Stimulated activated CD8-positive, alpha-beta memory T cell treated with anti-CD3 and anti-CD28 coated beads, Interleukin-4, amount 100 ng/mL, for 24 hours (primary cell): ENCODE data around the gene PNLIPRP1.

Experiments used
- DNase-seq: peaks from one replicate; pipeline ENCODE4 v3.0.0-alpha.2; 2020; ENCODE audit warnings: low read depth

Gene PNLIPRP1

DNA sequence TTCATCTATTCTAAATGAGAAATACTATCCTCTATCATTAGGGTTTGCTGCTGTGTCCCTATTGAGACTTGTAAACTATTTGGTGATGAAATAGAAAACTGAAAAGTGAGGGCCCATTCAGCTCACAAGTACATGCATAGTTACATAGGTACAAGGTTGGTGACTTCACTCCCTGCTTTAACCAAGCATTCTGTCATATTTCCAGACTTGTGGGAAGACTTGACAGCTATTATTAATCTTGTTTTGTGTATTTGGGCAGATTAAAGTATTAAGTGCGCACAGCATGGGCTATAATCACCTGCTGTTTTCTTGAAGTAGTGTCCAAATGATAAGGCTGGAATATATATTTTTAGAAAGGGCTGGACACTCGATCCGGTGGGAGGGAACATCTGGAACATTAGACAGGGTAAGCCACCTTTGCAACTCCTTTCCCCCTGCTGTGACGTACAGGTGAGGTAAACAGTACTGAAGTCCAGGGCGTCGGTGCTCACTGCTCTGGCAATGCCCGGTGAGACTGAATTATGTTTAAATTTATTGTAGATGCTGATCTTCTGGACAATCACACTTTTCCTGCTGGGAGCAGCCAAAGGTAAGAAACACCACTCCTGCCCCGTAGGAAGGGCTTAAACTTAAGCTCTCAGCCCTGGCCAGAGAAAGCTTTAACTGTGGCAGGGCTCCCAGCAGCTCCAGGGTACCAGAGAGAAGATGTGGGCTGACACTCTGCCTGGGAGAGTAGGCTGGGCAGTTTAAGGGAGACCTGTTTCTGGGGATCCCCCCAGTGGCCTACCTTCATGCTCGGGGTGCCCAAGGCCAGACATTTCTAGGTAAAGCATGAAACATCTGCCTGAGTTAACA, at the start of gene PNLIPRP1:
TSS of gene PNLIPRP1 (plus strand) at position 370 of the 855 bp plus-strand sequence. CDS start at position 541, 171 bp downstream.
- DNase-seq = no peak

DNA sequence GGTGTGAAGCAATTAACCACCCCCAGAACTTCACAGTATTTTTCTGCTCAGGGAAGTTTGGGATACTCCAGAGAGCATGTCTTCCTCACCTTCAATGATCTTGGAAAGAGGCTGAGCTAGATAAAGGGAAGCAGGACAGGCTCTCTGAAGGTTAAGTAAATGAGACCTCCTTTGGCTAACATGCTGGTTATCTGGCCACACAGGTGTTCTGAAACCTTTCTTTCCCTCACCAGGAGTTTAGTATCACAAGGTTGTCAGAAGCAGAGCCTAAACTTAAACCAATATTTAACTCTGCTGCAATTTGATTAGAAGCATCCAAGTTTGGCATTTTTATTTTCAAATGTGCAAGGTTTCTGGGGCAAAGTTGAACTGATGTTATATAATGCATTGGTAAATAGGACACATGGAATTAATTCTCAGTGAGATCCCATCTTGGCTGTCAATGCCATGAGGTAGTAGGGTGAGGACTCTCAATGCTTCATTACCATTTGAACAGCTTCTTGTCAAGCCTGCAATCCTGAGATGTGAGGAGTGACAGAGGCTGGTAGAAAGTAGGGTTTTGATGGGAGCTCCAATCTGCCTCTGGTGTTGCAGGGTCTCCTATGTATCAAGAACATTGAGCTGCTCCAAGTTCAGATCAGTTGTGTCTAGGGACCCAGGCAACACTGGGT, 48.6 kb upstream of the PNLIPRP1 start:
- no peak for DNase-seq

DNA sequence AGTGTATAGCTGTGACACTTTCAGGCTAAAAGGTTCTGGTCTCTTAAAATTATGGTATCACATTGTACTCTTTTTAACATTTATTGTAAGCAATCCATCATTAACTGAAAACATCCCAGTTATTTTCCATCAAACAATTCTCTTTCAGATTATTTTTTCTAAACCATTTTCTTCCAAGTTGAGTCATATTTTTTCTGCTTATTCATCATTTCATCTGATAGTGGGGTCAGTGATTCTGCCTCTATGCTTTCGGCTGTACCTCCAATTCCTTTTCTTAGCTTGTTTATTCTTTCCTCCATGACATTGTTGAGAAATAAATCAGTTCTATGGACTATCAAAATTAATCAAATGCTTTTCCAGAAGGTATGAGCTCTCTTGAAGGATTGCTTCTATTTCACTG, 45.6 kb upstream of the PNLIPRP1 start:
- no peak for DNase-seq

DNA sequence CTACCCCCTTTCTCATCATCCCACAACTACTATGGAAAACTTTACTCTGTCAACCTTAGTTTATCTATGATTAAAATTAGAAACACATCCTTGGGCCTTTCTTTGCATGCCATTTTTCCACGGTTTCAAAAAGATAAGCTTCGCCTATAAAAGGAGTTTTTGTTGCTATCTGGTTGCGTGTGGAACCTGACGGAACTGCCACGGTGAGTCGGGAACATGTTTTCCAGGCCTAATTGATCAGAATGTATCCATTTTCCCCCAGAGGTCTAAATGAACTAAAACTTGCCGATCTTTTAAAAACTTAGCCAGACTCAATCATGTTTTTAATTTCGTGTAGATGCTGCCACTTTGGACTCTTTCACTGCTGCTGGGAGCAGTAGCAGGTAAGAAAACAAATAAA, 45.0 kb upstream of the PNLIPRP1 start, which contains the start of gene PNLIP:
TSS of gene PNLIP (plus strand) at position 176 of the 400 bp plus-strand sequence. CDS start at position 338, 162 bp downstream.
- no peak for DNase-seq

DNA sequence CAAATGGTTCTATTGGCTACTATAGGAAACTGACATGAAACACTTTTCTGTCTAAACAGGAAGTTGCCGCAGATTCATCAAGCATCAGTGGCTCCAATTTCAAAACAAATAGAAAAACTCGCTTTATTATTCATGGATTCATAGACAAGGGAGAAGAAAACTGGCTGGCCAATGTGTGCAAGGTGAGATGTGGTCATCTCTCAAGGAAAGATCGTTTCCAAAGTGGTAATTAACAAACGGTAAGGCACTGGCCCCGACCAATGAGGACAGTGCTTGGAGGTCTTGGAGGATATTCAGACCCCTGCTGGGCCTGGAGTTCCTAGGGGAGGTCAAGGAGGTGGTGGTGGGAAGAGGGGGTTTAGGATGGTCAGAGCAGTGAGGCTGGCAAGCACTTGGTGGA, 42.5 kb upstream of the PNLIPRP1 start:
- DNase-seq = no peak

DNA sequence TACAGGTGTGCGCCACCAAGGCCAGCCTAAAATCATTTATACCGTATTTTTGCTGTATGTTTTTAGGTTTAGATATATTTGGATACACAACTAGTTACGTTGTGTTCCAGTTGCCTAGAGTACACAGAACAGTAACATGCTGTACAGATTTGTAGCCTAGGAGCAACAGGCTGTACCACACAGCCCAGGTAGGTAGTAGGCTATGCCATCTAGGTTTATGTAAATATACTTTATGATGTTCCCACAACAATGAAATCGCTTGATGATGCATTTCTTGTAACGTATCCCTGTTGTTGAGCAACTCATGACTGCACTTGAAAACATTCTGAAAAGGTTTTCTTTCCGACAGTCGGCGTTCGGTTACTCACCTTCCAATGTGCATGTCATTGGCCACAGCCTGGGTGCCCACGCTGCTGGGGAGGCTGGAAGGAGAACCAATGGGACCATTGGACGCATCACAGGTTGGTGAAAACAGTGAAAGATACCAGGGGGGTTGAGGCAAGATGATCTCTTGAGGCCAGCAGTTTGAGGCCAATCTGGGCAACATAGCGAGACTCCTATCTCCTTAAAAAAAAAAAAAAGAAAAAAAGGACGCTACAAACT, 37.3 kb upstream of the PNLIPRP1 start:
- no peak for DNase-seq

DNA sequence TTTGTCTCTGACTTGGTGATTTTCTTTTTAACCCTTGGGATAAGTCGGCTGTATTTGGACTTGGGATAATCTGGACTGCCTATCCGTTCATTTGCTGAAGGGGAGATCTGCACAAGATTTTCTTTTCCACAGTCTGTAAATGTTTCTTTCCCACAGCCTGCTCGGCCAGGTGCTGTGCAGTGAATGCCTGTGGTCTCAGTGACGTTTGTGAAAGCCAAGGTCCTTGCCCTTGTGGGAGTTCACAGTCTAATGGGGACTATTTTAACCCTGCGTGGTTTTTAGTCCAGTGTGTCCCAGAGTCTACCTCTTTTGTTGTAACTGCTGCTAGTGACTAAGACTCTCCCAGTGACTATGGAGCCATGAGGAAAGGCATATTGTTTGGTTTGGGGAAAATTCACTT, 36.1 kb upstream of the PNLIPRP1 start:
- DNase-seq = no peak

DNA sequence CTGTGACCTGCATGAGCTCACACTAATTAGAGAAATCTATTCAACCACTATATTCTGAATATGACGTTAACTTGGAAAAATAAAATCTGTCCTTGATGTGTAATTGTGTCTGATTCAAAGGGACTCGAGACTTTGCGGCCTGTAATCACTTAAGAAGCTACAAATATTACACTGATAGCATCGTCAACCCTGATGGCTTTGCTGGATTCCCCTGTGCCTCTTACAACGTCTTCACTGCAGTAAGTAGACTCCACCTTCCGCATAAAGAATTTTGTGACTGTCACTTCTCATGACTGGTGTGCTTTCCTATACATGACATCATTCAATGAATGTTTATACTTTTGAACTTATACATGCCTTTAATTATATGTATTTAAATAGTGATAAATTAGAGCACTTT, 34.9 kb upstream of the PNLIPRP1 start:
- no peak for DNase-seq

DNA sequence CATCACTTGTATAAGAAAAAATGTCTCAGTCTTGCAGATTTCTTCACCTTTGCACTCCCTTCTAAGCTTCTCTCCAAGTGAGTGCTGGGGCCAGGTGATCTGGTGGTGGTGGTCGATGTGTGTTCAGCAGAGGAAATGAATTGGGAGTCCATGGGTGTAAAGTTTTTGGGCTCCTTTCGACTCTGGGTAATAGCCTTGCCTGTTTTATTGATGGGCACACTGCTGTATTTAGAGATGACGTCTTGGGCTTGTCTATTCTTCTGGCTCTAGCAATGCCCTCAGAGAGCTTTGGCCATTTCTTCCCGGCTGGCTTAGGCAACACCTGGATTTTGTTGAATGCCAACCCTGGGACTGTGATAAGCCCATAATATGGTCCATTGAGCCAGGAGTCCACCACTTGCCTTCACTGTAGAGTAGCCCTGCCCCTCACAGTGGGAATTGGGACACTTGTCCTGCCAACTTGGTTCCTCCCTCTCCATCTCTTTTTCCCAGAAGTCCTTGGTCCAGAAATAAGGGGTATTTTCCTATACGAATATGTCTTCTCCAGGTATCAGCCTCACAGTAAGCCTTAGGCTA, 33.4 kb upstream of the PNLIPRP1 start:
- no peak for DNase-seq

DNA sequence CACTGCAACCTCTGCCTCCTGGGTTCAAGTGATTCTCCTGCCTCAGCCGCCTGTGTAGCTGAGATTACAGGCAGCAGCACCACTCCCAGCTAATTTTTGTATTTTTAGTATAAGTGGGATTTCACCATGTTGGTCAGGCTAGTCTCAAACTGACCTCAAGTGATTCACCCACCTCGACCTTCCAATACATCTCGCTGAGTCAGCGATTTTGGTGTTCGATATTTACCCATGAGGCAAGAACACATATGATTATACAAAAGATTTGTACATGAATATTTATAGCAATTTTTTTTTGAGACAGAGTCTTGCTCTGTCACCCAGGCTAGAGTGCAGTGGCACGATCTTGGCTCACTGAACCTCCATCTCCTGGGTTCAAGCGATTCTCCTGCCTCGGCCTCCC, 25.2 kb upstream of the PNLIPRP1 start:
- DNase-seq = no peak

DNA sequence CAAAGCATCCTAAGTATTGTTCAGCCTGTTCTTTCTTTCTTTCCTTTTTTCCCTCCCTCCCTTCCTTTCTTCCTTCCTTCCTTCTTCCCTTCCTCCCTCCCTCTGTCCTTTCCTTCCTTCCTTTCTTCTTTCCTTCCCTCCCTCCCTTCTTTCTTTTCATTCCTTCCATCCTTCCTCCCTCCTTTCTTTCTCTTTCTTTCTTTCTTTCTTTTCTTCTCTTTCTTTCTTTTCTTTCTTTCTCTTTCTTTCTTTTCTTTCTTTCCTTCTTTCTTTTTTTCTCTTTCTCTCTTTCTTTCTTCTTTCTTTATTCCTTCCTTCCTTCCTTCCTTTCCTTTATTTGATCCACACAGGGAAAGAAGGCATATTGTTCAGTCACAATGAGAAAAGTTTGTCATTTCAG, 23.8 kb upstream of the PNLIPRP1 start:
- DNase-seq = no peak

DNA sequence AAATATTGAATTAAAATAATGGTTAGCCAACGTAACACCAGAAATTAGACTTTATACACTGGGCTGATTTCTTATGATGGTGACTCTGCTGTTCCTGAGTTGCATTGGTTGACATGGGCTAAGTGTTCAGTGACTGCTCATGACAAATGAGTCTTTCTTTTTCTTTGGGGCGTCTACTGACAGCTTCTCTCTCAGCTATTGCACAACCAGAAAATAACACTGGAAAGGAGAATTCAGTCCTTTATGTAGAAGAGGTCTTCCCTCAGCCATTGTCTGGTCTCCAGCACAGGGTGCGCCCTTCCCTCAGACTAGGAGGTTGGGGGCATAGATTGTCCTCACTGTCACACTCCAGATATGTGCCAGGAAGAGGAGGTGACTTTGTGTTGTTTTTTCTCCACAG, 23.4 kb upstream of the PNLIPRP1 start:
- no peak for DNase-seq

DNA sequence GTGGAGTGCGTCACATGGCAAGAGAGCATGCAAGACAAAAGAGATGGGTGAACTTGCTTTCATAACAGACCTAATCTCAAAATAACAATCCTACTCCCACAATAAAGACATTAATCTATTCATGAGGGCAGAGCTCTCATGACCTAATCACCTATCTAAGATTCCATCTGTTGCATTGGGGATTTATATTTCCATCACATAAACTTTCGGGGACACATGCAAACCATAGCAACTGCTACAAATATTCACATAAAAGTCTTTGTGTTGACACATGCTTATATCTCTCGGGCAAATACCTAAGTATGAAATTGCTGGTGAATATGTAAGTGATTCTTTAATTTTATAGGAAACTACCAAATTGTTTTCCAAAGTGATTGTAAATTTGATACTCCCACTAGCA, 16.0 kb upstream of the PNLIPRP1 start:
- DNase-seq = no peak

DNA sequence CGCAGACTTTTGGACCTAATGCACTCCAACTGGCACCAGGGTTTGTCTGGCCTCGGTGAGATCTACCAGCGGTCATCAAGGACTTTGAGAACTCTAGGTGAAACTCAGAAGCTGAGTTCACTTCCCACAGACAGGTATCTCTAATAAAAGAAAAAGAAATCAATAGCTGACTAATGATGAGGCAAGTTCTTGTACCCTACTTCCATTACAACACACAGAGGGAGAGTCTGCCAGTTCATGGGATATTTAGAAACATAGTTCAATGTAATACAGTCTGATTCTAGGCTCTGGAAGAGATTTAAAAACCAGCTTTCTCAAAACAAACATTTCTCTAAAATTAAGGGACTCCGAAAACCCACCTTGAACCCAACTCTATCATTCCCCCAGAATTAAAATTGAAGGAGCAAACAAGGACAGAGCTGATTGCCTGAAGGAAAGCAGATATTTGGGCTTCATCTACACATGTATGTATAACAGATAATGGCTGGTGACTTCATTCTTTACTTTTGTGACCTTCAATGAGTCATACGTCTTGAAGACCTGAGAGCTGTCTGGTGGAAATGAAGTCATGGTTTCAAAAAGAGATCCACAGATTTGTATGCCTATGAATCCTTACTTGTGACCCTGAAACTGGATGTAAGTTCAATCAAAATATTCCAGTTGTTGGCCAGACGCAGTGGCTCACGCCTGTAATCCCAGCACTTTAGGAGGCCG, 2.7 kb upstream of the PNLIPRP1 start:
- DNase-seq = no peak

DNA sequence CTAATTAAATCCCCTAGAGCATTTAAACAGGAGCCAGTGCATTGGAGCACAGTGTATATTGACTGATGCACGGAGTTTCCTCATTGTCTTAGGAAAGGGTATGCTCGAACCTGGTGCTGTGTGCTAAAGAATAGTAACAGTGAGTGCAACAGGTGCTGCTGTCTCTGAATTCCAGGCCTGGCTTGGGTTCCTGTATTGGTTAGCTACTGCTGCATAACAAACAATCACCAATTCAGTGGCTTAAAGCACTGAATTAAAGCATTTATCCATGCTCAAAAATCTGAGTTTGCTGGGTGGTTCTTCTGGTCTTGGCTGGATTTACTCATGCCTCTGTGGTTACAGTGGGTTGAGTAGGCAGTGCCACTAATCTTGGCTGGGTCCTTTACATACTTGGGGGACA, 1.8 kb upstream of the PNLIPRP1 start:
- no peak for DNase-seq

DNA sequence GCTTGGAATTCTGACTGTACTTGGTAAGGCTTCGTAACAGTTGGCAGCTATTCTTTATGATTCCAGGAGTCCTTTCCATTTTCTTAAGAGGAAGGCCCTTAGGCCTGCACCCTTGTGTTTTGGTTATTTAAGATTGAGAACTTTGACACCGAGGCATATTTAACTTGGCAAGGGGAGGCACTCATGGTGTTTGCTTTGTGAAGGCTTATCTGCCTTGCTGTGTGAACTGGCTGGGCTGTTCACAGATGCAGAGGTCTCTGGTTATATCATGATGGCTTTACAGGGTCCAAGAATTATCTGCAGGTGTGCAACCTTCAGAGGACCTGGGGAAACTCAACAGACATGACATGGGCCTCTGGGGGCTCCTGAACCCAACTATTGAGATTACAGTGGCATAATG, 833 bp upstream of the PNLIPRP1 start:
- DNase-seq = no peak

DNA sequence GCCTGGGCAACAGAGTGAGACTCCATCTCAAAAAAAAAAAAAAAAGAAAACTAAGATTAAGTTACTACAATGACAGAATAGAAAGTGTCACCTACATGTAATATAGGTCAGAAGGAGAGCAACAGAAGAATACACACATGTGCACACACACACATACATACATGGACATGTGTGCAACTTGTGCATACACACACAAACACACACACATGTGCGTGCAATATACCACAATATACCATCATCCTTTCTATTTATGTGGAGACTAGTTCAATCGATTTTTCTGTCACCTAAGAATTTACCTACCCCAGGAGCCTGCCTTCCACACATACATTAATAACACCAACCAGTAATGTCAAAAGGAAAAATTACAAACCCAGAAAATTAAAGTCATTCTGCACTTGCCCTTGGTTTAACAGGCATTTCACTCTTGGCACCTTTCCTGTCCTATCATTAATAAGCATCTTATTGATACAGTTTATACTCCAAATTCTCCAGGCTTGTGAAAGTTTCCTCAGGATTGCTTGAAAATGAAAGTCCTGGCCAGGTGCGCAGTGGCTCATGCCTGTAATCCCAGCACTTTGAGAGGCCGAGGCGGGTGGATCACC, 2.5 kb downstream of the PNLIPRP1 start:
- no peak for DNase-seq

DNA sequence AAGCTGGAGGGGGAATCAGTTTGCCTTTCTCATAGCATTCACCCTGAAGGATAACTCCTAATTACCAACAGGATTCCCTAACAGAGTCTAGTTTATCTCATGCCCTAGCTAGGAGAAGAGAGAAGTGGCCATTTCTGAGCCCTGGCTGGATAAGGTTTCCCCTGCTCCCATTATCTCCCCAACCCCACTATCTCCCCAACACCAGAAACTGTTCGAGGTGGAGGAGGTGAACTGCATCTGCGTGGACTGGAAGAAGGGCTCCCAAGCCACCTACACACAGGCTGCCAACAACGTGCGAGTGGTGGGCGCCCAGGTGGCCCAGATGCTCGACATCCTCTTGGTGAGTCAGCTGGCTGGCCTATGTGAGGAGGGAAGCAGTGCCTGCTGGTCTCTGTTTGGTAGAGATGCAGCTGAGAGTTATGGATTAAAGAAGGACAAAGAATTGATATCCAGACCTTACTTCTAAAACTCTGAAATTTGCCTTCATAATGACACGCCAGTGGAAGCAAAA, 3.8 kb downstream of the PNLIPRP1 start:
- DNase-seq = no peak

DNA sequence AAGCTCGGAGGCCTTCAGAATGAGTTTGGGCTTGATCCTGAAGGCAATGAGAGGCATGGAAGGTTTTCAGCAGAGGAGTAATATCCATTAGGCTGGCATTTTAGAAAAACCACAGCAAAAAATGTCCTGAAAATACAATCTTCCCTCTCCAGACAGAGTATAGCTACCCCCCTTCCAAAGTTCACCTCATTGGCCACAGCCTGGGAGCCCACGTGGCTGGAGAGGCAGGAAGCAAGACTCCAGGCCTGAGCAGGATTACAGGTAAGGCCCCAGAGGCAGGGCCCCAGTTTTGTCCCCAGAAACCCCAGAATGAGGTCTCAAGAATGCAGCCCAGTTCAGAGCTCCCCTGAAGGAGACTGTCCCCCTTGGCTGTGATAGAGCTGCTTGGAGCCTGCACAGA, 5.3 kb downstream of the PNLIPRP1 start:
- DNase-seq = no peak

DNA sequence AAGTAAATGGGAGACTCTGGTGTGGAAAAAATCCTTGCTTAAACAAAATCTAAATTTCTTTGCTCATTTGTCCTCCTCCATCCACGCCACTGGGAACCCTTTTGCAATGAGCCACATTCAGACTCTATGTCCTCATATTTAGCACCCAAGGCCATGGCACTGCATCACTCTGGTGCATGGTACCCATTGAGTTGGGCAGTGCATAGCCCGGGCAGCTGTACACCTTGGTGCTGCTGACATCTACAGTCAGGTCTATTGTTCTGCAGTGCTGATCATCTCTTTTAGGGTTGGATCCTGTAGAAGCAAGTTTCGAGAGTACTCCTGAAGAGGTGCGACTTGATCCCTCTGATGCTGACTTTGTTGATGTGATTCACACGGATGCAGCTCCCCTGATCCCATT, 6.8 kb downstream of the PNLIPRP1 start:
- DNase-seq = no peak

DNA sequence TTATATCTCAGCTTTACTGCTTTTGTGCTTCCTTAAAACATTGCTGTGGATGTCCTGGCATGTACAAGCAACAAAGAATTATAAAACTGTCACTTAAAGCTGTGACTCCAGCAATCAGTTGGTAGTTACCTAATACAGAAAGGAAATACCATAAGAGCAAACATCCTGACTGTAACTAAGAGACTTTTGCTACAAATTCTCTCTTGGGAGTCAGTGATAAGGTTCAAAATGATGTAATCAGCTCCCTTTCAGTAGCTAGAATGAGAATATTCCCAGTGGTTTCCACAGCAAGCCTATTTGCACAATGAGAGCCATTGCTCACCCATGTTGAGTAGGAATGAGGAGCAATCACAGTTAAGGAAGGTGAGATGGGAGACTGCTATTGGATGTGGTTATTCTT, 7.6 kb downstream of the PNLIPRP1 start:
- DNase-seq = no peak
